ENCODE measurements around the gene PLCB3. TPM values are rescaled to one million over a fixed set of nuclear protein-coding genes. Genes with fewer than 3 reads are reported as not detected.
"Not testable (repeated sequence)": the region's sequence is repeated elsewhere in the genome, so short reads cannot be mapped to it uniquely, and the experiment has no call there.

Gene PLCB3
- total RNA-seq, 1 donor from 2014 or later, result 8.1 TPM

GRCh38 chr11:64245401-64245796, 5.9 kb upstream of the PLCB3 start:
- H3K9me3 Mint-ChIP-seq, result no peaks in the 10 kb centered on the region
- H3K36me3 Mint-ChIP-seq (ENCODE audit: low read depth), result peaks cover 26% of the 10 kb centered on the region
- no peak for TF ChIP-seq CTCF (IDR thresholded peaks at IDR 0.05)
- intact Hi-C loops (cut with micrococcal nuclease), result loop anchor here (1.0 to 10.0 kb wide), 2 partner anchors 97 to 529 kb away; partner anchors contain the start of gene SF1
- ATAC-seq (ENCODE audit: low read depth) (no peak), DNase-seq (no peak)
- ChIA-PET POLR2A (interaction anchor here (0.5 to 8.7 kb wide), 23 partner anchors 10 to 1856 kb away, joined by 3 to 127 read pairs (median 5); partner anchors contain the start of genes BAD, ESRRA, FERMT3 and NUDT22), CTCF (interaction anchor here (0.8 to 6.2 kb wide), 4 partner anchors 39 to 73 kb away, joined by 3 to 37 read pairs (median 4); partner anchors contain the start of genes FERMT3 and PRDX5)
- H3K4me1 Mint-ChIP-seq, result peaks cover 43% of the 10 kb centered on the region
- peak overlapping the region; percentile 90 for H3K4me3 Mint-ChIP-seq
- H3K27ac Mint-ChIP-seq, result peak overlapping the region; percentile 87
- H3K27me3 Mint-ChIP-seq, result no peaks in the 10 kb centered on the region

GRCh38 chr11:64245797-64246620, 5.3 kb upstream of the PLCB3 start:
- H3K4me1 Mint-ChIP-seq, result peaks cover 40% of the 10 kb centered on the region
- POLR2A ChIA-PET, result interaction anchor here (0.6 to 8.7 kb wide), 23 partner anchors 11 to 1855 kb away, joined by 3 to 127 read pairs (median 4); partner anchors contain the start of genes BAD, DNAJC4, ESRRA and FERMT3
- no peaks in the 10 kb centered on the region for H3K9me3 Mint-ChIP-seq
- no peak for TF ChIP-seq CTCF (IDR thresholded peaks at IDR 0.05)
- H3K36me3 Mint-ChIP-seq (ENCODE audit: low read depth), result peaks cover 22% of the 10 kb centered on the region
- peak overlapping the region; percentile 87 for H3K27ac Mint-ChIP-seq
- CTCF ChIA-PET, result interaction anchor here (0.8 to 6.2 kb wide), 6 partner anchors 13 to 109 kb away, joined by 3 to 37 read pairs (median 4); partner anchors contain the start of genes FERMT3 and PRDX5
- DNase-seq (peak; percentile 50), ATAC-seq (ENCODE audit: low read depth) (peak; percentile 3)
- no peaks in the 10 kb centered on the region for H3K27me3 Mint-ChIP-seq
- intact Hi-C loops (cut with micrococcal nuclease), result loop anchor here (1.0 to 10.0 kb wide), 5 partner anchors 16 to 529 kb away; partner anchors contain the start of genes DNAJC4, ESRRA and SF1
- peak overlapping the region; percentile 90 for H3K4me3 Mint-ChIP-seq

GRCh38 chr11:64246621-64246870, 4.8 kb upstream of the PLCB3 start:
- ChIA-PET CTCF (interaction anchor here (1.1 to 6.2 kb wide), 3 partner anchors 14 to 109 kb away, joined by 3 to 37 read pairs (median 6); partner anchors contain the start of gene FERMT3), POLR2A (interaction anchor here (0.9 to 8.7 kb wide), 11 partner anchors 16 to 89 kb away, joined by 3 to 127 read pairs (median 9); partner anchors contain the start of genes BAD, DNAJC4, ESRRA and FERMT3)
- ATAC-seq (ENCODE audit: low read depth), result peak; percentile 7
- Mint-ChIP-seq H3K4me3 (peak overlapping the region; percentile 85), H3K27ac (peak overlapping the region; percentile 79), H3K4me1 (peaks cover 39% of the 10 kb centered on the region), H3K36me3 (ENCODE audit: low read depth) (peaks cover 22% of the 10 kb centered on the region)
- not testable (repeated sequence) for H3K27me3 Mint-ChIP-seq, H3K9me3 Mint-ChIP-seq, DNase-seq
- intact Hi-C loops (cut with micrococcal nuclease), result loop anchor here (1.0 to 10.0 kb wide), 4 partner anchors 16 to 528 kb away; partner anchors contain the start of genes DNAJC4, ESRRA and SF1

GRCh38 chr11:64246871-64247728, 4.2 kb upstream of the PLCB3 start, which contains the start of gene PPP1R14B:
PPP1R14B (minus strand) TSS chr11:64246943; CDS start chr11:64246673, 270 bp downstream.
- intact Hi-C loops (cut with micrococcal nuclease), result loop anchor here (1.0 to 10.0 kb wide), 4 partner anchors 17 to 528 kb away; partner anchors contain the start of genes DNAJC4, ESRRA and SF1
- H3K27me3 Mint-ChIP-seq, result no peaks in the 10 kb centered on the region

More at GRCh38 chr11:64246871-64247728, 4.2 kb upstream of the PLCB3 start, which contains the start of gene PPP1R14B:
- CTCF ChIA-PET, result interaction anchor here (1.1 to 6.2 kb wide), 3 partner anchors 14 to 108 kb away, joined by 3 to 37 read pairs (median 6); partner anchors contain the start of gene FERMT3
- DNase-seq, result peak; percentile 78
- ATAC-seq (ENCODE audit: low read depth), result peak; percentile 63
- Mint-ChIP-seq H3K4me3 (peak within 1 kb of the TSS; percentile 90), H3K27ac (peak within 1 kb of the TSS; percentile 87), H3K4me1 (peaks cover 43% of the 10 kb centered on the region), H3K36me3 (ENCODE audit: low read depth) (peaks cover 22% of the 10 kb centered on the region), H3K9me3 (no peaks in the 10 kb centered on the region)
- POLR2A ChIA-PET, result interaction anchor here (0.6 to 8.7 kb wide), 11 partner anchors 17 to 88 kb away, joined by 3 to 127 read pairs (median 4); partner anchors contain the start of genes BAD, DNAJC4, ESRRA and FERMT3
- TF ChIP-seq CTCF (IDR thresholded peaks at IDR 0.05), result no peak
